ENCODE measurements around the gene DYNC2I2.
"Not testable (repeated sequence)": the region's sequence is repeated elsewhere in the genome, so short reads cannot be mapped to it uniquely, and the experiment has no call there.

DYNC2I2 gene

DNA sequence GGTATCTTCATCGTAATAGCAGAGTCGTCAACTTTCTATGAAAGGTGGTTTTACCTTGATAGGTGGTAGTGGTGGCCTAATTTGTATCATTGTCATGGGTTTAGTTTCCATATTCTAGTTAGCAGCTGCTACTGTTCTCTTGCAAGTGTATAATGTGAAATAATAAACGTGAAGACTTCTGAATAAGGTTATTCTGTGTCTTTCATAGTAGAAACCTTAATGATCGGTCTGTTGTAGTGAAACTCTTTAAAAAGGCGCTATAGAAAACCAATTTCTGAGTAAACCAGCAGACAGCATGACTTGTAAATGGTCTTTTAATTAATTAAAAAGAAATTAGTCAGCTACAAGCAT is 34.0 kb upstream of the DYNC2I2 start:
- Mint-ChIP-seq H3K4me3 (peak overlapping the region; percentile 100), H3K27ac (peak overlapping the region; percentile 100), H3K9me3 (ENCODE audit: low read depth) (no peaks in the 10 kb centered on the region), H3K4me1 (ENCODE audit: low read depth) (peaks cover 52% of the 10 kb centered on the region), H3K36me3 (peaks cover 15% of the 10 kb centered on the region), H3K27me3 (no peaks in the 10 kb centered on the region)

DNA sequence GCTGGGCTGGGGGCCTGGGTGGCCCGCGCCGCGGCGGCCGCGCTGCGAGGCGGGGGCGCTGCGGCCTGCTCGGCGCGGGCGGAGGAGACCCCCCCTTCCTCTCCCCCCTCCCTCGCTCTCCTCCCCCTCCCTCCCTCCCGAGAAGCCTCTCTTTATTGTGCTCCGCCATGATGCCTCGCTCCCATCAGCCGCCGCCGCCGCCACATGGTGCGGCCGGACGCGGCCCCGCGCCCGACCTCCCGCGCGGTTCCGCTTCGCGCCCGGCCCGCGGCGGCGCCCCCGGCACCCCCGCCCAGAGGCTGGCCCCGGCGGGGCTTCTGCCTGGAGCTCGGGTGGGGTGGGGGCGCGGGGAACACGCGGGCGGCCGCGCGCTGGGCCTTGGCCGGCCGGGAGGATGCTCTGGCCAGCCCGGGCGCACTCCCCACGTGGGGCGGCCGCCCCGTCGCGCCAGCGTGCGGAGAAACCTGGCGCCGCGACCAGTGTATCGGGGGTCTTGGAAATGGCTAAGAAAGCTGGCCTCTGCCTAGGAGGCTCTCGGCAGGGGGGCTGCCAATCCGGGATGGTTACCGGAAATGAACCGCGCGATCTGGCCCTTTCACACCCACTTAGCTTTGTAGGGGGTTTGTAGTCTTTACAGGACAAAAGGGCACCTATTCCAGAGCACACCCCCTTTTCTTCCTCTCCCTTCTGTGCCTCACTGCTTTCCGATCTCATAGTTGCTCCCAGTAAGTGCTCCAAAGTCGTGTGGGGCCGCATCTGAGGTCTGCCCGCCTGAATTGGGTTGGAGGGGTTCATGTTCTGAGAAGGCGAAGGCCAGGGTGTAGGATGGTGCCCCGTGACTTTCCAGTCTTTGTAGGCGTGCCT is 33.4 kb upstream of the DYNC2I2 start:
- Mint-ChIP-seq H3K36me3 (peaks cover 15% of the 10 kb centered on the region), H3K4me3 (peak overlapping the region; percentile 100), H3K4me1 (ENCODE audit: low read depth) (peaks cover 58% of the 10 kb centered on the region), H3K27ac (peak overlapping the region; percentile 100), H3K27me3 (no peaks in the 10 kb centered on the region), H3K9me3 (ENCODE audit: low read depth) (no peaks in the 10 kb centered on the region)

DNA sequence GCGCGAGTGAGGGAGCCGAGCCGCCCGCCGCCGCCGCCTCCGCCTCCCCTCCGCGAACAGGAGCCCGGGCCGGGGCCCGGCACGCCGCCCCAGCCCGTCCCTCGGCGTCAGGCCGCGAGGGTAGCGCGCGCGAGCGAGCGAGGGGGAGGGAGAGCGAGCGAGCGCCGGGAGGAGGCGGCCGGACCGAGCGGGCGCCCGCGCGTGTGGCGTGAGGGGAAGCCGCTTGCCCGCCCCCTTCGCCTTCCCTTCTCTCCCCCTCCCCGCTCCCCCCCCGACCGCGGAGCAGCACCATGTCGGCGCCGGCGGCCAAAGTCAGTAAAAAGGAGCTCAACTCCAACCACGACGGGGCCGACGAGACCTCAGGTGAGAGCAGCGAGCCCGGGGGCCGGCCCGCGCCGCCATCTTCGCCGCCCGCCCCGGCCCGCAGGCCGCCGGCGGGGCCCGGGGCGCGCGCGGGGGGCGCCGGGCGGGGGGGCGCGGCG is 32.7 kb upstream of the DYNC2I2 start:
- no peaks in the 10 kb centered on the region for H3K9me3 Mint-ChIP-seq (ENCODE audit: low read depth)
- H3K27me3 Mint-ChIP-seq: no peaks in the 10 kb centered on the region
- H3K27ac Mint-ChIP-seq: no peak overlapping the region
- peaks cover 63% of the 10 kb centered on the region for H3K4me1 Mint-ChIP-seq (ENCODE audit: low read depth)
- H3K36me3 Mint-ChIP-seq: peaks cover 15% of the 10 kb centered on the region
- no peak overlapping the region for H3K4me3 Mint-ChIP-seq

DNA sequence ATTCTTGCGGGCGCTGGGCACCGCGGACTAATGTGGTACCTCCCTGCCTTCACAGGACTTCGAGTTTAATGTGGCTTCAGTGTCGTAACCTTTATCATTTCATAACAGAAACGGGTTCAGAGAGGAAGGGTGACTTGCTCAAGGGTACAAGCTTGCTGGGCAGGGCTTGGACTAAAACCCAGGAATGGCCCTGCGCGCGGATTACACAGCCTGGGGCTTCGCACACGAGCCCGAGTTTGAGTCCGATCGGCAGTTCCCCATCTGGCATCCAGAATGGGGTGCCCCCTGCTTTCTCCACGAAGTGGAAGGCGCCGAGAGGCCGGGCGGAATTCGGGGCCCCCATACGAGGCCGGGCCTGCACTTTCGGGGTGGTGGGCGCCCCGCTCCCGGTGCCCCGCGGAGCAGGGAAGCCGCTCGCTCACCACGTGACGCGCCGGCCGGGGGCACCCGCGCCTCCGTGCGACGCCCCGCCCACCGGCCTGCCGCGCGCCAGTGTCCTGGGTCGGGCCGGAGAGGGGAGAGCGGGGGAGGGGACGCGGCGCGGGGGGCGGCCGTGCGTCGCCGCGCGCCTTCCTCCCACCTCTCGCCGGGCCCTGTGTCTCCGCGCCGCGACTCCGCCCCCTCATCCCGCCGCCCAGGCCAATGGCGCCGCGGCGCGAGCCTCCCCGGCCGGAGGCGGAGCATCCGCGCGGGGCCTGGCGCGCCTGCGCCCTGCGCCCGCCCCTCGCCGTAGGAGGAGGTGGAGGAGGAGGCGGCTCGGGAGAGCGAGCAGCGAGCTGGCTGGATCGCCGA is 32.0 kb upstream of the DYNC2I2 start, which contains the start of gene SET:
Gene SET (plus strand): TSS at position 722 of the 792 bp plus-strand sequence. CDS start 361 bp downstream, outside the sequence.
- Mint-ChIP-seq H3K27ac (peak within 1 kb of the TSS; percentile 99), H3K27me3 (no peaks in the 10 kb centered on the region), H3K4me1 (ENCODE audit: low read depth) (peaks cover 65% of the 10 kb centered on the region), H3K9me3 (ENCODE audit: low read depth) (no peaks in the 10 kb centered on the region), H3K36me3 (peaks cover 15% of the 10 kb centered on the region), H3K4me3 (peak within 1 kb of the TSS; percentile 94)

DNA sequence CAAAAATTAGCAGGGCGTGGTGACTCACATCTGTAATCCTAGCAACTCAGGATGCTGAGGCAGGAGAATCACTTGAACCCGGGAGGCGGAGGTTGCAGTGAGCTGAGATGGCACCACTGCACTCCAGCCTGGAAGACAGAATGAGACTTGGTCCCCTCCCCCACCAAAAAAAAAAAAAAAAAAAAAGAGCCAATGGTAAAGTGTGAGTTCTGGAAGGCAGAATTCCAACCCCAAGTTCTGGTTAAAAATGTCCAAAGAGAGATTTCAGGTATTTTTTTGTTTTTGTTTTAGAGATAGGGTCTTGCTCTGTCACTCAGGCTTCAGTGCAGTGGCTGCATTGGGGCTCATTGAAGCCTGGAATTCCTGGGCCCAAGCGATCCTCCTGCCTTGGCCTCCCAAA is 30.8 kb upstream of the DYNC2I2 start:
- Mint-ChIP-seq H3K9me3 (ENCODE audit: low read depth) (no peaks in the 10 kb centered on the region), H3K36me3 (peaks cover 14% of the 10 kb centered on the region), H3K4me1 (ENCODE audit: low read depth) (peaks cover 62% of the 10 kb centered on the region), H3K4me3 (no peak overlapping the region), H3K27me3 (no peaks in the 10 kb centered on the region), H3K27ac (peak overlapping the region; percentile 99)

DNA sequence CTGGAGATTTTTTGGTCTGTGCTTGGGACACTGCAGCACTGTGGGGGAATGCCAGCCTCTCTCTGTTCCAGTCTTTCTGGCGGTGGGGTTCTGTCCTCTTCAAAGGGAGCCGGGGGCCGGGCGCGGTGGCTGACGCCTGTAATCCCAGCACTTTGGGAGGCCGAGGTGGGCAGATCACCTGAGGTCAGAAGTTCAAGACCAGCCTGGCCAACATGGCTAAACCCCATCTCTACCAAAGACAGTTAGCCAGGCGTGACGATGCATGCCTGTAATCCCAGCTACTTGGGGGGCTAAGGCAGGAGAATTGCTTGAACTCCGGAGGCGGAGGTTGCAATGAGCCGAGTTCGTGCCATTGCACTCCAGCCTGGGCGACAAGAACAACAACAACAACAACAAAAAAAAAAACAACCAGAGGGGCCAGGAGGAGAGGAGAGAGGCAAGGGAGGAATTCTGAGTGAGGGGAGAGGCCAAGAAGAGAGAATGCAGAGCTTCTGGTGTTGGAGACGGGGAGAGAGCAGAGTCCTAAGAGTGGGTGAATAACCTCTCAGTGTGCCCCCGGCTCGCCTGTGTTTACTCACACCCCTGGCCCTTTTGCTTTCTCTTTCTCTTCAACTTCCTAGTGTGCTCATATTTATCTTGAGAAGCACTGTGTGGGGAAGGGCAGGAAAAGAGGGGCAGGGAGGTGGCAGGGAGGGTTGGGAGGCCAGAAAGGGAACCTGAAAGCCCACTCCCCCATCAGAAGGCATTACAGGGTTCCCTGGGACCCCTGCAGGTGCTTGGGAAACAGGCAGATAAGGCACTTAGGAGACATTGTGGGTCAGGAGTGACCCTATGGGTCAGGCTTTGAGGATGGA is 29.2 kb upstream of the DYNC2I2 start:
- peak overlapping the region; percentile 100 for H3K4me3 Mint-ChIP-seq
- H3K27ac Mint-ChIP-seq: peak overlapping the region; percentile 98
- peaks cover 54% of the 10 kb centered on the region for H3K4me1 Mint-ChIP-seq (ENCODE audit: low read depth)
- no peaks in the 10 kb centered on the region for H3K9me3 Mint-ChIP-seq (ENCODE audit: low read depth)
- H3K27me3 Mint-ChIP-seq: no peaks in the 10 kb centered on the region
- H3K36me3 Mint-ChIP-seq: peaks cover 8% of the 10 kb centered on the region

- Mint-ChIP-seq H3K9me3 (ENCODE audit: low read depth) (no peaks in the 10 kb centered on the region), H3K4me1 (ENCODE audit: low read depth) (peaks cover 52% of the 10 kb centered on the region), H3K36me3 (peaks cover 3% of the 10 kb centered on the region), H3K27ac (peak overlapping the region; percentile 98), H3K27me3 (no peaks in the 10 kb centered on the region), H3K4me3 (peak overlapping the region; percentile 100)
These were observed 27.9 kb upstream of the DYNC2I2 start for GRCh38 chr9:128684325-128685199.

- H3K27ac Mint-ChIP-seq: peak overlapping the region; percentile 98
- no peaks in the 10 kb centered on the region for H3K27me3 Mint-ChIP-seq
- peaks cover 52% of the 10 kb centered on the region for H3K4me1 Mint-ChIP-seq (ENCODE audit: low read depth)
- H3K4me3 Mint-ChIP-seq: peak overlapping the region; percentile 100
- peaks cover 3% of the 10 kb centered on the region for H3K36me3 Mint-ChIP-seq
- no peaks in the 10 kb centered on the region for H3K9me3 Mint-ChIP-seq (ENCODE audit: low read depth)
These were observed 27.3 kb upstream of the DYNC2I2 start for GRCh38 chr9:128684065-128684324.

GRCh38 chr9:128683340-128684064 is 26.9 kb upstream of the DYNC2I2 start:
- Mint-ChIP-seq H3K27ac (peak overlapping the region; percentile 98), H3K36me3 (peaks cover 3% of the 10 kb centered on the region), H3K27me3 (no peaks in the 10 kb centered on the region), H3K4me3 (peak overlapping the region; percentile 100), H3K9me3 (ENCODE audit: low read depth) (no peaks in the 10 kb centered on the region), H3K4me1 (ENCODE audit: low read depth) (peaks cover 52% of the 10 kb centered on the region)

DNA sequence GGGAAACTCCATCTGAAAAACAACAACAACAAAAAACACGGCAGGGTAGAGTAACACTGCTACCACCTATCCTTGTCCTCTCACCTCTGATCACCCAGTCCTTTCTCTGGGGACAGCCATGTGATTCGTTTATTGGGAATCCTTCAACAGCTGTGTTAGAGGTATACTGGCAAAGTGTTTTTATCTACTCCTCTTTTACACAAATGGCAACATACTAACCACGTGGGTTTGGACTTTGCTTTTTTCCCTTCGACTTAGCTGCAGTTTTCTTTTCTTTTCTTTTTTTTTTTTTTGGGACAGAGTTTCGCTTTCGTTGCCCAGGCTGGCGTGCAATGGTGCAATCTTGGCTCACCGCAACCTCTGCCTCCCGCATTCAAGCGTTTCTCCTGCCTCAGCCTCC is 21.1 kb upstream of the DYNC2I2 start:
- H3K4me3 Mint-ChIP-seq: no peak overlapping the region
- peaks cover 4% of the 10 kb centered on the region for H3K4me1 Mint-ChIP-seq (ENCODE audit: low read depth)
- H3K27ac Mint-ChIP-seq: no peak overlapping the region
- no peaks in the 10 kb centered on the region for H3K9me3 Mint-ChIP-seq (ENCODE audit: low read depth)
- peaks cover 3% of the 10 kb centered on the region for H3K36me3 Mint-ChIP-seq
- H3K27me3 Mint-ChIP-seq: no peaks in the 10 kb centered on the region

GRCh38 chr9:128675382-128675781 is 18.7 kb upstream of the DYNC2I2 start:
- H3K4me1 Mint-ChIP-seq (ENCODE audit: low read depth): no peaks in the 10 kb centered on the region
- H3K36me3 Mint-ChIP-seq: no peaks in the 10 kb centered on the region
- no peak overlapping the region for H3K27ac Mint-ChIP-seq
- no peaks in the 10 kb centered on the region for H3K9me3 Mint-ChIP-seq (ENCODE audit: low read depth)
- H3K4me3 Mint-ChIP-seq: no peak overlapping the region
- H3K27me3 Mint-ChIP-seq: no peaks in the 10 kb centered on the region

GRCh38 chr9:128669786-128670185 is 13.1 kb upstream of the DYNC2I2 start:
- Mint-ChIP-seq H3K27me3 (no peaks in the 10 kb centered on the region), H3K36me3 (no peaks in the 10 kb centered on the region), H3K4me3 (no peak overlapping the region), H3K9me3 (ENCODE audit: low read depth) (no peaks in the 10 kb centered on the region), H3K4me1 (ENCODE audit: low read depth) (no peaks in the 10 kb centered on the region), H3K27ac (no peak overlapping the region)

- not testable (repeated sequence) for H3K36me3 Mint-ChIP-seq; H3K27me3 Mint-ChIP-seq; H3K9me3 Mint-ChIP-seq (ENCODE audit: low read depth); H3K27ac Mint-ChIP-seq; H3K4me1 Mint-ChIP-seq (ENCODE audit: low read depth); H3K4me3 Mint-ChIP-seq
These were observed 9.9 kb upstream of the DYNC2I2 start for GRCh38 chr9:128666481-128666941.
